K562 (cell line): ENCODE data around the gene ZNF239. TPM values are rescaled to one million over a fixed set of nuclear protein-coding genes. Genes with fewer than 3 reads are reported as not detected.

Experiments used
- ATAC-seq: fragments of 200-7000 bp; cut with Tn5 transposase; 3 replicates; pipeline ENCODE4 v1.9.1; 2020; ENCODE audit warnings: moderate library complexity
- BruUV-seq: library from RNA; stranded (reverse); fragments of 400-500 nt; replicated peaks from 2 replicates; lab custom pipeline; 2021; lab: Mats Ljungman, UMichigan
- CTCF ChIA-PET: fragments of 300-600 bp; formaldehyde crosslinking; extraction: SDS; loops from one replicate; lab custom pipeline; 2021; ENCODE audit warnings: low intra/inter-chr PET ratio; lab: Yijun Ruan, JAX
- POLR2A ChIA-PET: fragments of 300-600, 350-650 bp; sonication (Branson Sonifier 250); formaldehyde crosslinking; extraction: SDS; loops from one replicate; lab custom pipeline; 2021; ENCODE audit warnings: antibody characterized with exemption, inconsistent platforms; lab: Yijun Ruan, JAX
- DNase-seq, 4 experiments: peaks; one replicate each; pipeline versions ENCODE4 v3.0.0 to v3.0.0-alpha.2; 2011 to 2018; ENCODE audit warnings: low spot score in 3 of 4, mixed read lengths in 3 of 4; ENCODE audit errors: extremely low read depth in 1 of 4
- FAIRE-seq: peaks from 2 replicates; lab custom pipeline; 2011; peaks lifted over from hg19 to GRCh38; lab: Jason Lieb, UNC
- H2AFZ ChIP-seq: 2 replicates; pipeline ENCODE4 v1.6.0; 2011; ENCODE audit warnings: low read depth, low read length, control low read depth, inconsistent platforms
- H3K27ac ChIP-seq: fragments of 200-600 bp; 3 replicates; pipeline ENCODE4 v1.8.0; 2011; ENCODE audit warnings: low read depth, mild to moderate bottlenecking, control low read depth, inconsistent platforms, low read length, moderate library complexity, mixed read lengths; ENCODE audit errors: extremely low read depth
- H3K27me3 ChIP-seq, 2 experiments: fragments of 300-600 bp in 1 of 2; 2 replicates in 1 of 2; 3 replicates in 1 of 2; pipeline versions ENCODE4 v1.6.0 to v1.8.0; 2011; ENCODE audit warnings: inconsistent platforms in 2 of 2, low read length in 2 of 2, mild to moderate bottlenecking in 1 of 2, mixed read lengths in 1 of 2, moderate library complexity in 1 of 2; ENCODE audit not compliant: control insufficient read depth in 2 of 2, insufficient read depth in 2 of 2
- H3K36me3 ChIP-seq: fragments of 300-600 bp; 3 replicates; pipeline ENCODE4 v1.8.0; 2011; ENCODE audit warnings: mild to moderate bottlenecking, low read length, inconsistent platforms; ENCODE audit not compliant: control insufficient read depth, insufficient read depth
- H3K4me1 ChIP-seq, 2 experiments: fragments of 200-600 bp in 1 of 2; replicated peaks in 1 of 2; 2 replicates in 1 of 2; 3 replicates in 1 of 2; pipeline versions ENCODE4 v1.5.1 to v1.8.0; 2011; ENCODE audit warnings: inconsistent platforms in 2 of 2, low read length in 2 of 2, mild to moderate bottlenecking in 1 of 2, mixed read lengths in 1 of 2, moderate library complexity in 1 of 2; ENCODE audit not compliant: control insufficient read depth in 2 of 2, insufficient read depth in 2 of 2
- H3K4me2 ChIP-seq: 2 replicates; pipeline ENCODE4 v1.6.1; 2011; ENCODE audit warnings: low read length, control low read depth, inconsistent platforms, mixed read lengths; ENCODE audit not compliant: insufficient read depth
- H3K4me3 ChIP-seq: fragments of 200-600 bp; sonication (generic), shearing (Covaris generic); 2 replicates; pipeline ENCODE4 v1.5.1; 2016; ENCODE audit warnings: control low read depth, inconsistent platforms
- H3K79me2 ChIP-seq: fragments of 200-600 bp; 3 replicates; pipeline ENCODE4 v1.8.0; 2011; ENCODE audit warnings: low read length, inconsistent platforms; ENCODE audit not compliant: control insufficient read depth, insufficient read depth
- H3K9ac ChIP-seq, 2 experiments: 2 replicates each; pipeline versions ENCODE4 v1.6.0 to v1.6.1; 2011; ENCODE audit warnings: low read depth in 2 of 2, low read length in 2 of 2, control low read depth in 1 of 2, inconsistent platforms in 1 of 2, mild to moderate bottlenecking in 1 of 2, mixed read lengths in 1 of 2; ENCODE audit not compliant: insufficient read depth in 1 of 2
- H3K9me1 ChIP-seq: one replicate; pipeline ENCODE4 v1.6.0; 2011; ENCODE audit warnings: inconsistent platforms, mild to moderate bottlenecking, low read length, moderate library complexity; ENCODE audit not compliant: control insufficient read depth, insufficient read depth
- H3K9me3 ChIP-seq: replicated peaks from 2 replicates; pipeline ENCODE4 v1.5.1; 2011; ENCODE audit warnings: low read depth, low read length, inconsistent platforms; ENCODE audit not compliant: control insufficient read depth, insufficient read depth
- H4K20me1 ChIP-seq: replicated peaks from 2 replicates; pipeline ENCODE4 v1.6.1; 2011; ENCODE audit warnings: low read length, inconsistent platforms, mixed read lengths; ENCODE audit not compliant: control insufficient read depth, insufficient read depth
- GATAD2B ChIP-seq: fragments of 450-650 bp; IDR thresholded peaks from 2 replicates; pipeline ENCODE4 v1.6.1; 2017; ENCODE audit warnings: mild to moderate bottlenecking, borderline replicate concordance
- POLR2H ChIP-seq: IDR thresholded peaks from 2 replicates; pipeline ENCODE4 v1.6.1; 2016; ENCODE audit warnings: missing genetic modification characterization, low read depth, mild to moderate bottlenecking, control low read depth, missing compliant biosample characterization, moderate library complexity
- ZNF318 ChIP-seq, 2 experiments: fragments of 450-650 bp; IDR thresholded peaks; 2 replicates each; pipeline ENCODE4 v1.6.1; 2016; ENCODE audit warnings: mild to moderate bottlenecking in 2 of 2, borderline replicate concordance in 1 of 2, low read depth in 1 of 2, moderate library complexity in 1 of 2
- WGBS: fragments of 100-300 bp; shearing (Covaris generic); methylation state at CpG from one replicate; pipeline ENCODE4 v1.1.6; 2016; ENCODE audit warnings: low coverage, mixed read lengths; ENCODE audit not compliant: insufficient coverage; ENCODE audit errors: missing lambda C conversion rate; 5-methylcytosine and 5-hydroxymethylcytosine counted together
- in situ Hi-C: fragments of 300-500 bp; cut with MboI; formaldehyde crosslinking; loops from 4 replicates; pipeline ENCODE4 v1.15.0; 2018; ENCODE audit warnings: inconsistent platforms, mixed read lengths
- intact Hi-C: fragments of 100-400 bp; cut with micrococcal nuclease; formaldehyde crosslinking; loops from 2 replicates; pipeline ENCODE4 v1.14.2; 2022
- polyA plus RNA-seq, 8 experiments: library from polyadenylated mRNA; depleted of rRNA in 4 of 8; stranded (reverse) in 5 of 8; unstranded in 3 of 8; fragments of >200 nt; fragmentation: Nextera tagmentation in 2 of 8; fragmentation: Illumina TruSeq in 1 of 8; extraction: Ambion mirVana in 2 of 8; extraction: Trizol in 1 of 8; gene quantifications; 2 replicates each; pipeline versions ENCODE4 v1.2.1 to v1.2.3, GENCODE V29; 2011 to 2014; ENCODE audit warnings: inconsistent platforms in 1 of 8, missing spikeins in 1 of 8
- total RNA-seq, 7 experiments: library from RNA; depleted of rRNA in 6 of 7; stranded (reverse); fragments of >200 nt in 6 of 7; fragmentation: Illumina TruSeq in 2 of 7; extraction: Trizol in 2 of 7; gene quantifications; 2 replicates each; pipeline versions ENCODE4 v1.2.1 to v1.2.3, GENCODE V29; 2011 to 2021; ENCODE audit warnings: low replicate concordance in 1 of 7

Gene ZNF239
- total and polyA plus RNA-seq, 9 of the 15 experiments (the other 6 are each of a cell fraction or from before 2014, with no cell fraction given) = 13.7 to 26.7 (median 23.4) TPM

- no peaks in the 10 kb centered on the region for H3K9me1 ChIP-seq
- H3K36me3 ChIP-seq = no peaks in the 10 kb centered on the region
- peak overlapping the region; percentile 32 for H3K4me2 ChIP-seq
- H3K79me2 ChIP-seq = no peaks in the 10 kb centered on the region
- CTCF ChIA-PET = no interaction called here
- no TSS peak for BruUV-seq
- no peak overlapping the region for H3K27ac ChIP-seq
- POLR2A ChIA-PET = interaction anchor here (0.7 kb wide), 1 partner anchor 1357 kb away, joined by 3 read pairs; no protein-coding TSS in a partner anchor
- DNase-seq (peak in 2 of 4 experiments; percentile 33 to 42), FAIRE-seq (peak; percentile 61), ATAC-seq (peak; percentile 66)
- intact Hi-C loops (no loop called here), in situ Hi-C loops (no loop called here)
- H3K9me3 ChIP-seq = no peaks in the 10 kb centered on the region; the same call in none of the 2 replicates
- H2AFZ ChIP-seq = no peak overlapping the region
- H3K27me3 ChIP-seq = no peaks in the 10 kb centered on the region
- no peak overlapping the region for H3K4me3 ChIP-seq
- WGBS = 25% methylated on average over 3 of the region's 3 CpGs
- no peaks in the 10 kb centered on the region for H4K20me1 ChIP-seq
- H3K4me1 ChIP-seq = peaks cover 0 to 7% of the 10 kb centered on the region in 2 experiments; a peak in 2 of 5 replicates
- H3K9ac ChIP-seq = no peak overlapping the region
- TF ChIP-seq GATAD2B (no peak), ZNF318 (IDR thresholded peaks at IDR 0.05; ENCODE audit: borderline replicate concordance in 1 of 2, low read depth in 1 of 2) (peak in 1 of 2 experiments; percentile 56; a peak in 1 of 4 replicates), POLR2H (tag) (0 out of 2 replicates have a peak, but pooled peaks have one; percentile 22)
Observed at GRCh38 chr10:43623351-43623750, 48.9 kb upstream of the ZNF239 start.
